Transverse colon (tissue), 4 donors: Measurements from ENCODE around the gene ENAH. TPM values are rescaled to one million over a fixed set of nuclear protein-coding genes. Genes with fewer than 3 reads are reported as not detected.
"Not testable (repeated sequence)": the region's sequence is repeated elsewhere in the genome, so short reads cannot be mapped to it uniquely, and the experiment has no call there.

Experiments used
- DNase-seq: peaks from one replicate; pipeline ENCODE4 v3.0.0-alpha.2; 2019
- H3K27ac ChIP-seq, 4 donors: fragments of 200-600 bp; sonication (generic); 2 replicates each; pipeline ENCODE4 v1.5.1; 2016 to 2018; ENCODE audit warnings: inconsistent platforms in 4 of 4
- H3K27me3 ChIP-seq: fragments of 200-600 bp; sonication (generic); 2 replicates; pipeline ENCODE4 v1.5.1; 2017; ENCODE audit warnings: inconsistent platforms
- H3K36me3 ChIP-seq, 4 donors: fragments of 200-600 bp; sonication (generic); 2 replicates each; pipeline ENCODE4 v1.5.1; 2017 to 2019; ENCODE audit warnings: inconsistent platforms in 4 of 4
- H3K4me1 ChIP-seq, 4 donors: fragments of 200-600 bp; sonication (generic); 2 replicates each; pipeline ENCODE4 v1.5.1; 2017 to 2020; ENCODE audit warnings: inconsistent platforms in 4 of 4
- H3K4me3 ChIP-seq, 4 donors: fragments of 200-600 bp; sonication (generic); 1 replicate in 1 of 4; 2 replicates in 3 of 4; pipeline versions ENCODE4 v1.5.1 to v1.6.1; 2017 to 2019; ENCODE audit warnings: inconsistent platforms in 4 of 4
- H3K9me3 ChIP-seq, 2 donors: fragments of 200-600 bp; sonication (generic); 2 replicates each; pipeline ENCODE4 v1.5.1; 2017 to 2019; ENCODE audit warnings: inconsistent platforms in 2 of 2
- CTCF ChIP-seq, 5 experiments: fragments of 200-600 bp in 3 of 5; fragments of 450-650 bp in 2 of 5; sonication (generic) in 3 of 5; IDR thresholded peaks; 1 replicate in 2 of 5; 2 replicates in 3 of 5; pipeline ENCODE4 v1.5.1; 2016 to 2017; ENCODE audit warnings: antibody characterized with exemption in 5 of 5, inconsistent platforms in 3 of 5, mild to moderate bottlenecking in 2 of 5, moderate library complexity in 1 of 5
- EP300 ChIP-seq: sonication (generic); formaldehyde crosslinking; IDR thresholded peaks from one replicate; pipeline ENCODE4 v1.6.1; 2017; ENCODE audit warnings: antibody characterized with exemption, low read depth
- POLR2A ChIP-seq: fragments of 450-650 bp; IDR thresholded peaks from one replicate; pipeline ENCODE4 v1.6.1; 2016; ENCODE audit warnings: antibody characterized with exemption, mild to moderate bottlenecking, moderate library complexity
- POLR2AphosphoS5 ChIP-seq, 3 donors: sonication (generic); formaldehyde crosslinking; IDR thresholded peaks; one replicate each; pipeline ENCODE4 v1.6.1; 2016; ENCODE audit warnings: antibody characterized with exemption in 3 of 3
- WGBS, 2 donors: methylation state at CpG; one replicate each; pipeline ENCODE4 v1.1.5; 2018; ENCODE audit warnings: low coverage in 1 of 2; 5-methylcytosine and 5-hydroxymethylcytosine counted together
- in situ Hi-C, 4 donors: fragments of 200-750 bp; cut with MboI; loops; one replicate each; pipeline versions ENCODE4 v1.15.0 to v1.15.1; 2017; ENCODE audit warnings: low sequenced_read_pairs in 3 of 4, low pct_ligation_motif_present in 1 of 4, low pct_unique_long_range_greater_than_20kb in 1 of 4
- intact Hi-C: fragments of 100-400 bp; cut with DNase I; formaldehyde crosslinking; loops from one replicate; pipeline ENCODE4 v1.15.1; 2023; ENCODE audit warnings: low total_unique reads
- total RNA-seq, 4 donors: library from RNA; depleted of rRNA; stranded (reverse); fragments of >200 nt; gene quantifications; one replicate each; pipeline ENCODE4 v1.1.0, GENCODE V29; 2016

Gene ENAH
- total RNA-seq, 4 donors from 2014 or later = 14.7 to 140 (median 33.9) TPM

- H3K4me1 ChIP-seq = peaks cover 7 to 22% (median 12%) of the 10 kb centered on the region in 4 donors
- in situ Hi-C loops (loop anchor here (5.0 to 25.0 kb wide), 5 partner anchors 286 to 509 kb away; partner anchors contain the start of gene PYCR2 (in 1 of the 4)), intact Hi-C loops (loop anchor here (5.0 kb wide), 1 partner anchor 496 kb away; no protein-coding TSS in a partner anchor)
- 95% methylated on average over 7 of the region's 7 CpGs; no CpG with 5 or more reads in 1 of the 2 donors for WGBS, 2 donors
- TF ChIP-seq CTCF (IDR thresholded peaks at IDR 0.05) = no peak
- TF ChIP-seq POLR2AphosphoS5 (IDR thresholded peaks at IDR 0.05) = no peak
- TF ChIP-seq EP300 = no peak
- TF ChIP-seq POLR2A = no peak
- no peak for DNase-seq
- H3K27ac ChIP-seq = no peak overlapping the region
- H3K4me3 ChIP-seq = no peak overlapping the region
- no peaks in the 10 kb centered on the region for H3K9me3 ChIP-seq
- no peaks in the 10 kb centered on the region for H3K36me3 ChIP-seq
- H3K27me3 ChIP-seq = no peaks in the 10 kb centered on the region
Observed at GRCh38 chr1:225476100-225476511, 176.8 kb downstream of the ENAH start.

GRCh38 chr1:225474986-225475820, 177.7 kb downstream of the ENAH start:
- 20% methylated on average over 36 of the region's 50 CpGs; no CpG with 5 or more reads in 1 of the 2 donors for WGBS, 2 donors
- DNase-seq = peak; percentile 66
- Histone ChIP-seq H3K4me1 (peaks cover 7 to 22% (median 12%) of the 10 kb centered on the region in 4 donors), H3K9me3 (no peaks in the 10 kb centered on the region), H3K36me3 (no peaks in the 10 kb centered on the region), H3K27me3 (no peaks in the 10 kb centered on the region), H3K27ac (peak overlapping the region in 2 of 4 donors; percentile 45 to 59), H3K4me3 (no peak overlapping the region)
- in situ Hi-C loops (loop anchor here (5.0 to 25.0 kb wide), 5 partner anchors 287 to 510 kb away; partner anchors contain the start of gene PYCR2 (in 1 of the 4)), intact Hi-C loops (loop anchor here (1.0 to 5.0 kb wide), 4 partner anchors 298 to 497 kb away; no protein-coding TSS in a partner anchor)
- TF ChIP-seq POLR2A (no peak), EP300 (no peak), CTCF (IDR thresholded peaks at IDR 0.05) (peak; percentile 100), POLR2AphosphoS5 (IDR thresholded peaks at IDR 0.05) (peak in 2 of 3 donors; percentile 14 to 16)

- Histone ChIP-seq H3K36me3 (no peaks in the 10 kb centered on the region), H3K4me3 (no peak overlapping the region), H3K27me3 (no peaks in the 10 kb centered on the region), H3K9me3 (no peaks in the 10 kb centered on the region), H3K27ac (peak overlapping the region in 3 of 4 donors; percentile 45 to 59 (median 52)), H3K4me1 (peaks cover 7 to 22% (median 12%) of the 10 kb centered on the region in 4 donors)
- 46 to 72% methylated on average over 6 to 13 of the region's 13 CpGs for WGBS, 2 donors
- in situ Hi-C loops = loop anchor here in 3 of 4 donors (10.0 kb wide), 2 partner anchors 500 to 510 kb away; no protein-coding TSS in a partner anchor
- intact Hi-C loops = loop anchor here (2.0 kb wide), 1 partner anchor 298 kb away; no protein-coding TSS in a partner anchor
- no peak for TF ChIP-seq CTCF (IDR thresholded peaks at IDR 0.05)
- DNase-seq = no peak
Observed at GRCh38 chr1:225474439-225474985, 178.4 kb downstream of the ENAH start.

- H3K4me3 ChIP-seq, DNase-seq, H3K36me3 ChIP-seq, H3K9me3 ChIP-seq, H3K27me3 ChIP-seq: not testable (repeated sequence)
- 85 to 90% methylated on average over 5 to 26 of the region's 26 CpGs for WGBS, 2 donors
- intact Hi-C loops (loop anchor here (2.0 kb wide), 1 partner anchor 299 kb away; no protein-coding TSS in a partner anchor), in situ Hi-C loops (loop anchor here in 3 of 4 donors (10.0 kb wide), 2 partner anchors 501 to 511 kb away; no protein-coding TSS in a partner anchor)
- Histone ChIP-seq H3K4me1 (peaks cover 7 to 22% (median 12%) of the 10 kb centered on the region in 4 donors), H3K27ac (peak overlapping the region in 3 of 4 donors; percentile 45 to 59 (median 52))
Observed at GRCh38 chr1:225473676-225474438, 179.1 kb downstream of the ENAH start.
